ENCODE measurements around the gene FUCA2.
"Not testable (repeated sequence)": the region's sequence is repeated elsewhere in the genome, so short reads cannot be mapped to it uniquely, and the experiment has no call there.

Gene FUCA2

DNA sequence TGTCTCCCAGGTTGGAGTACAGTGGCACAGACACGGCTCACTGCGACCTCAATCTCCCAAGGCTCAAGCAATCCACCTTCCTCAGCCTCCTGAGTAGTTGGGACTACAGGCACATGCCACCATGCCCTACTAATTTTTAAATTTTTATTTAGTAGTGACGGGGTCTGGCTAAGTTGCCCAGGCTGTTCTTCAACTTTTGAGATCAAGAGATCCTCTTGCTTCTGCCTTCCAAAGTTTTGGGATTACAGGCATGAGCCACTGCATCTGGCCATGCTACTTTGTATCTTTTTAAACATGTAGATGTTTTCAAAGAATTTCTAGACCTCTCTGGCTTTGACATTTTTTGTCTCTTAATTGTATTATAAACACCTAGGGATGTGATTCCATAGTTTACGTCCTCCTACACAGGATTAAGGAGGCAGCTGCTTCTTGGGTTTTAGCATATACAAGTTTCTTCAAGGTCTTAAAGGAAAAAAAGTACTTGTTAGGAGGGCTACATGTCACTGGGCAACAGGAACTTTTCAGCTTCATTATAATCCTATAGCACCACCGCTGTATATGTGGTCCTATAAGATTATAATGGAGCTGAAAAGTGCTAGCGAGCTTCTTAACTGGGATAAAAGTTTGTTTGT is 62.3 kb downstream of the FUCA2 start:
- peak overlapping the region; percentile 96 for H3K4me3 ChIP-seq (replicated peaks; ENCODE audit: low read depth, low read length)
- TF ChIP-seq, protein P1, sequence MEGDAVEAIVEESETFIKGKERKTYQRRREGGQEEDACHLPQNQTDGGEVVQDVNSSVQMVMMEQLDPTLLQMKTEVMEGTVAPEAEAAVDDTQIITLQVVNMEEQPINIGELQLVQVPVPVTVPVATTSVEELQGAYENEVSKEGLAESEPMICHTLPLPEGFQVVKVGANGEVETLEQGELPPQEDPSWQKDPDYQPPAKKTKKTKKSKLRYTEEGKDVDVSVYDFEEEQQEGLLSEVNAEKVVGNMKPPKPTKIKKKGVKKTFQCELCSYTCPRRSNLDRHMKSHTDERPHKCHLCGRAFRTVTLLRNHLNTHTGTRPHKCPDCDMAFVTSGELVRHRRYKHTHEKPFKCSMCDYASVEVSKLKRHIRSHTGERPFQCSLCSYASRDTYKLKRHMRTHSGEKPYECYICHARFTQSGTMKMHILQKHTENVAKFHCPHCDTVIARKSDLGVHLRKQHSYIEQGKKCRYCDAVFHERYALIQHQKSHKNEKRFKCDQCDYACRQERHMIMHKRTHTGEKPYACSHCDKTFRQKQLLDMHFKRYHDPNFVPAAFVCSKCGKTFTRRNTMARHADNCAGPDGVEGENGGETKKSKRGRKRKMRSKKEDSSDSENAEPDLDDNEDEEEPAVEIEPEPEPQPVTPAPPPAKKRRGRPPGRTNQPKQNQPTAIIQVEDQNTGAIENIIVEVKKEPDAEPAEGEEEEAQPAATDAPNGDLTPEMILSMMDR (IDR thresholded peaks at IDR 0.05; ENCODE audit: low read length, missing control alignments) = no peak
- DNase-seq (ENCODE audit: low read depth) = no peak

GRCh38 chr6:143447865-143448264 is 63.7 kb downstream of the FUCA2 start:
- not testable (repeated sequence) for DNase-seq (ENCODE audit: low read depth); H3K4me3 ChIP-seq (replicated peaks; ENCODE audit: low read depth, low read length)
